Calu3 (cell line): ENCODE measurements around the gene NUDC. TPM values are rescaled to one million over a fixed set of nuclear protein-coding genes. Genes with fewer than 3 reads are reported as not detected.

ENCODE experiments used
- BruUV-seq: library from RNA; stranded (reverse); fragments of 400-500 nt; replicated peaks from 2 replicates; lab custom pipeline; 2021; lab: Mats Ljungman, UMichigan
- CTCF ChIA-PET: fragments of 300-600 bp; sonication (Branson Sonifier 250); formaldehyde crosslinking; loops from one replicate; lab custom pipeline; 2022; ENCODE audit warnings: antibody characterized with exemption; lab: Charles Lee
- DNase-seq: peaks from one replicate; pipeline ENCODE4 v3.0.0; 2022
- H3K27ac Mint-ChIP-seq: one replicate; pipeline ENCODE4 v1.8.0; 2022; ENCODE audit warnings: mixed read lengths; ENCODE audit not compliant: unreplicated experiment
- H3K27me3 Mint-ChIP-seq: one replicate; pipeline ENCODE4 v1.8.0; 2022; ENCODE audit warnings: mixed read lengths; ENCODE audit not compliant: unreplicated experiment
- H3K36me3 Mint-ChIP-seq: one replicate; pipeline ENCODE4 v1.8.0; 2022; ENCODE audit warnings: mild to moderate bottlenecking, moderate library complexity, mixed read lengths; ENCODE audit not compliant: insufficient read depth, unreplicated experiment
- H3K4me1 Mint-ChIP-seq: one replicate; pipeline ENCODE4 v1.8.0; 2022; ENCODE audit warnings: mild to moderate bottlenecking, low read depth, mixed read lengths; ENCODE audit not compliant: unreplicated experiment
- H3K4me3 Mint-ChIP-seq: one replicate; pipeline ENCODE4 v1.8.0; 2022; ENCODE audit warnings: mild to moderate bottlenecking, low read depth, moderate library complexity, mixed read lengths; ENCODE audit not compliant: unreplicated experiment
- H3K9me3 Mint-ChIP-seq: one replicate; pipeline ENCODE4 v1.8.0; 2022; ENCODE audit warnings: low read depth, mixed read lengths; ENCODE audit not compliant: unreplicated experiment
- CTCF ChIP-seq: fragments of 200-600 bp; IDR thresholded peaks from one replicate; pipeline ENCODE4 v1.8.0; 2022; ENCODE audit warnings: antibody characterized with exemption; ENCODE audit not compliant: unreplicated experiment
- intact Hi-C: fragments of 100-400 bp; cut with micrococcal nuclease; formaldehyde crosslinking; loops from one replicate; pipeline ENCODE4 v1.10.0; 2022; ENCODE audit not compliant: unreplicated experiment
- total RNA-seq: library from RNA; stranded (reverse); gene quantifications from 2 replicates; pipeline ENCODE4 v1.2.3, GENCODE V29; 2022

The NUDC gene
- total RNA-seq, 1 experiment from 2014 or later = 101 TPM

DNA sequence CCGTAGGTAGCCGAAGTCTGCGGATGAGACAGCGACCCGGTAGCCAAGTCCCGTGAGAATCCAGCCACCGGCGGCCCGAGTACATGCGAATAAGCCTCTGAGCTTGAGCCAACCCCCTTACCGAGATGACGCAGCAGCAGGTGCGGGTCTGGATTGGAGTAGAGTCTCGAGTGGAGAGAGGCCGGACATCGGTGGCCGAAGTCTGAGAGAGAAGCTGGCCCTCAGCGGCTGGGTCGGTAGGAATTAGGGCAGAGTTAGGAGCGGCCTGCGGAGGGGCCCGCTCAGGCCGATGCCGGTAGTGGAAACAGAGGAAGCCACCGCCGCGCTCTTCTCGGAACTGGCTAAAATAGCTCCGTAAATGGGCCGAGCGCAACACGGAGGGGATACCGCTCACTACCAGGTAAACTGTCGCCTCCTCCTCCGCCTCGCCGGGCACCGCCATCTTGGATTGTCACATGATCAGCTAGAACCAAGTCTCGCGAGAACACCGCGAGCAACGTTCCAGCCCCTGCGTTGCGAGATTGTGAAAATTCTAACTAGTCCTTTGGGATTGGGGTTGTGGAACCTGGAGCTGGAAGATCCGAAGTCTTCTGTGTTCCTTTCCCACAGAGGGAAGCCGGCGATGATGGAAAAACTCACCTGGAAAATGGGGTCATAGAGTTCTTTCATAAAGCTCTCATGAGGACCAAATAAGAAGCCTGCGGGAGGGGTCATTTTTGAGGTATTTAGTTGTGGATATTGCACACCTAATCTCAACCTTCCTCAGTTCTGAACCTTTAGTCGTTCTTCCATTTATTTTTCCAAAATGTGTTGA is 21.3 kb upstream of the NUDC start, which contains the start of gene GPATCH3:
GPATCH3 (minus strand) TSS at position 467 of the 814 bp plus-strand sequence; CDS start at position 442, 25 bp downstream.
- no peaks in the 10 kb centered on the region for H3K27me3 Mint-ChIP-seq
- TSS peak; percentile 90 for BruUV-seq
- intact Hi-C loops = no loop called here

DNA sequence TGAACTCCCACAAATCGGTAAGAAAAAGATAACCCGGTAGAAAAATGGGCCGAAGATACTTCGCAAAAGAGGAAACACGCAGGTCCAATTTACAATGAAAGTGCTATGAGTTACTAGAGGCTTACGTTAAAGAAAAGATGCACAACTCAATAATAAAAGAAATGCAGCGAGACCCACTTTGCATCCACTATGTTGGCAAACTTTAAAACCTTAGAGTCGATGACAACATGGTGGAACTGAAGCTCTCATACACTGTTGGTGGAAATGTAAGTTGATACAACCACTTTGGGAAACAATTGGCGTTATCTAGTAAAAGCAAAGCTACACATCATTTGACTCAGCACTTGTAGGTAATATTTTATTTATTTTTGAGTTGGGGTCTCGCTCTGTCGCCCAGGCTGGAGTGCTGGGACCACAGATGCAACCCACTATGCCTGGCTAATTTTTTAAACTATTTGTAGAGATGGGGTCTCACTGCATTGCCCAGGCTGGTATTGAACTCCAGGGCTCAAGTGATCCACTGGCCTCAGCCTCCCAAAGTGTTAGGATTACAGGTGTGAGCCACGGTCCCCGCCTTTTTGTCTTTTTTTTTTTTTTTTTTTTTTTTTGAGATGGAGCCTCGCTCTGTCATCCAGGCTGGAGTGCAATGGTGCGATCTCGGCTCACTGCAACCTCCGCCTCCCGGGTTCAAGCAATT is 20.6 kb upstream of the NUDC start:
- no TSS peak for BruUV-seq
- H3K4me3 Mint-ChIP-seq = peak overlapping the region; percentile 91
- no peak for TF ChIP-seq CTCF
- intact Hi-C loops = no loop called here
- no peaks in the 10 kb centered on the region for H3K27me3 Mint-ChIP-seq
- H3K4me1 Mint-ChIP-seq = peaks cover 7% of the 10 kb centered on the region
- peaks cover 24% of the 10 kb centered on the region for H3K36me3 Mint-ChIP-seq
- H3K9me3 Mint-ChIP-seq = no peaks in the 10 kb centered on the region
- DNase-seq = no peak
- CTCF ChIA-PET = interaction anchor here (0.6 to 1.1 kb wide), 5 partner anchors 8 to 349 kb away, joined by 3 to 7 read pairs (median 3); no protein-coding TSS in a partner anchor
- H3K27ac Mint-ChIP-seq = peak overlapping the region; percentile 98

More for the DNA sequence above, 21.3 kb upstream of the NUDC start, which contains the start of gene GPATCH3:
- Mint-ChIP-seq H3K4me3 (peak within 1 kb of the TSS; percentile 91), H3K36me3 (peaks cover 24% of the 10 kb centered on the region), H3K27ac (peak within 1 kb of the TSS; percentile 98), H3K9me3 (no peaks in the 10 kb centered on the region), H3K4me1 (peaks cover 7% of the 10 kb centered on the region)
- CTCF ChIA-PET = interaction anchor here (0.6 to 1.1 kb wide), 5 partner anchors 8 to 100 kb away, joined by 3 to 7 read pairs (median 4); no protein-coding TSS in a partner anchor
- TF ChIP-seq CTCF = no peak
- peak; percentile 80 for DNase-seq

GRCh38 chr1:26907071-26907917 is 14.2 kb upstream of the NUDC start:
- Mint-ChIP-seq H3K27ac (no peak overlapping the region), H3K4me1 (peaks cover 31% of the 10 kb centered on the region), H3K4me3 (no peak overlapping the region), H3K27me3 (no peaks in the 10 kb centered on the region), H3K36me3 (peaks cover 8% of the 10 kb centered on the region), H3K9me3 (no peaks in the 10 kb centered on the region)
- intact Hi-C loops = no loop called here
- peak; percentile 62 for DNase-seq
- CTCF ChIA-PET = interaction anchor here (0.6 kb wide), 1 partner anchor 10 kb away, joined by 3 read pairs; no protein-coding TSS in a partner anchor
- BruUV-seq = no TSS peak
- TF ChIP-seq CTCF = no peak

DNA sequence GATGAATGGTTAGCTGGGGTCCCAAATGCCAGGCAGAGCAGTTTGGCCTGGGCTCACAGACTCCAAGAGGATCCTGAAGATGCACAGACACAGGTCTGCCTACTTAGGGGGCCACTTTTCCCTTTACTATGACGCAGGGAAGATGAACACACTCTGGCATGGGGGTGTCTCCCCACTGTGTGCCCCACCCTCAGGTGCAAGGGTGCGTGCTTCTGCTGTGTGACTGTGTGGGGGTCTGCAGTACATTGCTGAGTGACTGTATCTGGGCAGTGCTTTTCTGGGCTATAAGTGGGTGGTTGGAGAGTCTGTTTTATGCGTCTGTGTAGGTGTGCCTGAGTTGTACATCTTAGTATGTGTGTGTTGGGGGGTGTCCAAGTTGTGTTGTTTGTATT is 11.6 kb upstream of the NUDC start:
- no peak for DNase-seq
- Mint-ChIP-seq H3K9me3 (no peaks in the 10 kb centered on the region), H3K27me3 (no peaks in the 10 kb centered on the region), H3K36me3 (peaks cover 8% of the 10 kb centered on the region), H3K27ac (no peak overlapping the region), H3K4me1 (peaks cover 31% of the 10 kb centered on the region), H3K4me3 (no peak overlapping the region)
- no peak for TF ChIP-seq CTCF
- CTCF ChIA-PET = no interaction called here
- intact Hi-C loops = no loop called here
- BruUV-seq = no TSS peak
